ENCODE results near the gene OTX1.

- no peak for TF ChIP-seq CTCF (IDR thresholded peaks at IDR 0.05)
- TF ChIP-seq ZFX (IDR thresholded peaks at IDR 0.05; ENCODE audit: borderline replicate concordance), result no peak
Observed at GRCh38 chr2:63035660-63036059, 15.0 kb upstream of the OTX1 start.
